ENCODE data around the gene RBMS3.
"Not testable (repeated sequence)": the region's sequence is repeated elsewhere in the genome, so short reads cannot be mapped to it uniquely, and the experiment has no call there.

Gene RBMS3

DNA sequence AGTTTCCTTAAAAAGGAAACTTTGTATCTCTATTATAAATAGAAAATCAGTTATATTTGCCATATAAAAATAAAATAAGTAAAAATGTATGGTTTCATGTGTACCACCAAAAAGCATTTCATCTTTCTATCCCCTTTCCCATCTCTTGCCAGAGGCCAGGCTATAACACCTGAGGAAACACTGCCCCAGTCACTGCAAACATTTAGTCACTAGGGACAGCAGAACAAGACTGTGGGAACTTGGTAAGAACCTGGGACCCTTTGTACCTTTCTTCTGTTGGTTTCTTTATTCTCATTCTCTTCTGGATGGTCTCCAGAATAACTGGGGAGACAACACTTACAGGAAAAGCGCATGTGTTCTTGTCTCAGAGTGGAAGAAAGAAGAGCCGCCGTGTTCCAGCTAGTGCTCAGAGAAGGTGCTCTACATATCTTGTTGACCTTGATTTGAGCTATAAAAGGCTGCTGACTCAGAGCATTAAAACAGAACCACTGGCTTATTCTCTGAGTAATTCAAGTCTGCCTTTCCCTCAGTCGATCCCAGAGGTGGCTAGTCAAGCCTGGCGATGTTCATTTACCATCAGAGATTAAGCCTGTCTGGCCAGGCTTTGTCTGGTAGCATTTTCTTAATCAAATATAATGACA lies 361.6 kb downstream of the RBMS3 start:
- no peak for DNase-seq

DNA sequence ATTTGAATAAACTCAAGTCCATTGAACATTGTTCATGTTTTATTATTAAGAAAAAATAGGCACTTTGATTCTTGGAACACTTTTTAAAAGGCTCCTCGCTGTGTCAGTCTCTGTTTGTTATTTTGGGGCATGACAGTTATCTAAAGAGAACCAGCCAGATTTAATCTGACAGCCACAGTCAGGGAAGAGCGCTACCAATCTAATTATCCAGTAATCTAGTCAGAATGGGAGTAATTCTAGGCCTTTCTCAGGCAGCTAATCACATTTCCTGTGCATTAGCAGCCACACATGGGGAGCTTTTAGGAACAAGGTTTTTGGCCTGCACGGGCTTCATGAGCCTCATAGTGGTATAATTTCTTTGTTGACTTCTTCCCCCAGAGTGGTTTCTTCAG lies 362.2 kb downstream of the RBMS3 start:
- DNase-seq: no peak

- no peak for DNase-seq
Observed at GRCh38 chr3:29644261-29644660, 363.4 kb downstream of the RBMS3 start.

GRCh38 chr3:29644956-29645636 lies 364.2 kb downstream of the RBMS3 start:
- no peak for DNase-seq

- DNase-seq: no peak
Observed at GRCh38 chr3:29646043-29646442, 365.2 kb downstream of the RBMS3 start.

GRCh38 chr3:29649815-29650547 lies 369.1 kb downstream of the RBMS3 start:
- no peak for DNase-seq

DNA sequence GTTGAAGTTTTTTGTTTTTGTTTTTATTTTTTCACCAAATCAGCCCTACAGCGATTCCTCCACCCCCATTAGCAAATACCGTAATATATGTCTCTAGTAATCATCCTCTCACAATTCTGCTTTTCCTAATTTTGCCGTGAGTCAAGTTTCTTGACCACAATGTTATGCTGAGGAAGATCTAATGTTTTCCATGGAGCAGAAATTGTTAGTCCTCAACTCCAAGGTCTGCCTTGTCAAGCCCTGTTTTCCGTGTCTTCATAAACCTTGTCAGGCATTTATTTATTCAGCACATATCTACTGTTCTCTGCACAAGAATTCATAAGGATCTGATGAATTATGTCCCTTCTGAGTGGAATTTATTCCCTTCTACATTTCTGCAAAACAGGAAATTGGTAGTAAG lies 372.8 kb downstream of the RBMS3 start:
- no peak for DNase-seq

GRCh38 chr3:29655015-29655747 lies 374.3 kb downstream of the RBMS3 start:
- DNase-seq: no peak

- DNase-seq: no peak
Observed at GRCh38 chr3:29665688-29666087, 384.8 kb downstream of the RBMS3 start.

DNA sequence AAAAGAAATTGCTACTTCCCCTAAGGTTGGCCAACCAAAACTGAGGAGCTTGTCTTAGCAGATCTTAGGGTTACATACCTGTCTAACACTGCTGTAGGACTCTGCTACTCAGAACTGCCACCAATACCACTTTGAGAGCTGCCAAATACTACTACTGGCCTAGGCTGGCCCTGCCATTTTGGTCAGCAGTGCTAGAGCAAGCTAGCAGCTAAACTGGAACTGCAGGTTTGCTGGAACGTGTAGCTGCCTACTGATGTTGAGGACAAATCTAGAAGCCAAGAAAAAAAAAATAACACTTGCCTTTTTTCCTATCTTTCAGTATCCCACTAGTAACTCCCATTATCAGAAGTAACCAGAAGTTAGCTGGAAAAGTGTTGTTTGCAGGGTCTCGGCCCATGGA lies 387.4 kb downstream of the RBMS3 start:
- no peak for DNase-seq

GRCh38 chr3:29668728-29669127 lies 387.9 kb downstream of the RBMS3 start:
- DNase-seq: no peak

- DNase-seq: not testable (repeated sequence)
Observed at GRCh38 chr3:29670476-29670875, 389.6 kb downstream of the RBMS3 start.

DNA sequence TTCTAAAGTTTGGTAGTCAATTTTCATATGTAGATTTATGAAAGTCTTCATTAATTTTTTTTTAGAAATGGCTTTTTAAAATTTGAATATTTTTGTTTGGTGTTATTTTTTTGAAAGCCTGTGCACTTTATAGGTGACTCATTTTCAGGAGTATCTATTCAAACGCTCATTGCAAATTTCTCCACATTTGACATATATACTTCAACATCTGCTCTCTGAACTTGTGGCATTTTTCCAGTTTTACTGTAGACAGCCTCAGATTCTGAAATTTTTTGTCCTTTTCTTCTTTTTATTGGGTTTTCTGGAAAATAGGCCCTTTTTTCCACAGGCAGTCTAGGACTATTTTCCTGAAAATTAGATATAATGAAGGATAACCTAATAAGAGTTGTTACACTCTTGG lies 396.6 kb downstream of the RBMS3 start:
- no peak for DNase-seq

- DNase-seq: no peak
Observed at GRCh38 chr3:29679944-29680343, 399.1 kb downstream of the RBMS3 start.

GRCh38 chr3:29683018-29683993 lies 402.4 kb downstream of the RBMS3 start:
- no peak for DNase-seq

- no peak for DNase-seq
Observed at GRCh38 chr3:29686889-29687592, 406.2 kb downstream of the RBMS3 start.

- DNase-seq: no peak
Observed at GRCh38 chr3:29690686-29691353, 409.9 kb downstream of the RBMS3 start.

DNA sequence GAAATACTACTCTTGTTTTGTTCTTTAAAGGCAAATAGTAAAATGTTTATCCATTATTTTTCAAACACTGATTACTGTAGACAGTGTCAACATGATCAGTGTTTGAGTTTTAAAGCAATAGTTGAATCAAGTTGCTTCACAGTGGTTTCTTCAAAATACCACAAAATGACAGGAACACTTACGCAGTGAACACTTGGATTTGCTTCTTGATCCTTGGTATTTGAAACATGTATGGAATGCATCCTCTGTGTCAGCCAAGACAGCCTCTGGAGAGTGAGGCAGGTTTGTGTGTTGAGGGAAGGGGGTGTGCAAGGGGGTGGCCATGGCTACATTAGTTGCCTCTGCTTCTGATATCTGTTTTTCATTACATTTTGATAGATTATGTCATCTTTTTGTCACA lies 413.0 kb downstream of the RBMS3 start:
- no peak for DNase-seq

DNA sequence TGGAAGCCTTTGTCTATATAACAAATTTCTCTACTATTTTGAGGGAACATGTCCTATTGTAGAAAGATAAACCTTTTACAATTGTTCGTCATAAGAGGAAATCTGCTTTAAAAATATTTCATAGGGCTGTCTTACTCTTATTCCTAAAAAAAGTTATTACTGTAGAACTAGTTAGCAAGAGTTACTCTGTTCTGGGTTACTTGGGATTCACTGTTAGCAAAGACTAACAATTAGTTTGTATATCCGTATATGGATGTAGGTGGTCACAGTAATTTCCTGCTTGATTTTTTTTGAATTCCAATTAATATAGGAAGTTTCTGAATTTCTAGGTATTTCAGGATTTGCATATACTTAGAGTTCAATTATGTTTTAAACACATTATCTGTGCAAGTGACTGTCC lies 413.5 kb downstream of the RBMS3 start:
- DNase-seq: no peak

GRCh38 chr3:29694783-29695182 lies 413.9 kb downstream of the RBMS3 start:
- DNase-seq: no peak

DNA sequence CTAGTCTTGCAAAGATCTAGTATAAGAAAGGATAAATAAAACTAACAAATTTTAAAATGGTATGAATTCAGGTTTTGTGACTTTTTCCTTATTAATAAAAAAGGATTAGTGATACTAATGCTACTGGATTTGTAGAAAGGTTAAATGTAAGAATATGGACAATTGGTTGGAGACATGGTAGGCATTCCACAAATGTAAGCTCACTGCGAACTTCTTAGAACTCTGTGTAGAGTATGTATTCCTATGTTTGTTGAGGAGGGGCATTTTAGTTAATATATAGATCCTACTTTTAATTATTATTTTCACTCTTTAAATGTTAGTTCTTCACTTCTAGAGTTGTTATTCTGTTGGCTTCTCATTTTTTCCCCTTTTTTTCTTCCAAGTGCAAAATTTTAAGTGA lies 414.3 kb downstream of the RBMS3 start:
- no peak for DNase-seq

Measured in NCI-H446 treated with DMSO at 0.1 percent for 48 hours (cell line).